AG04449 (cell line): Measurements from ENCODE around the gene LMNTD2.

Experiments
- CTCF ChIA-PET: fragments of 350-600 bp; formaldehyde crosslinking; extraction: SDS; loops from one replicate; lab custom pipeline; 2021; ENCODE audit warnings: antibody characterized with exemption; lab: Yijun Ruan, JAX
- POLR2A ChIA-PET: fragments of 400-600, 350-600 bp; formaldehyde crosslinking; extraction: SDS; loops from one replicate; lab custom pipeline; 2020; ENCODE audit warnings: antibody characterized with exemption, inconsistent platforms; lab: Yijun Ruan, JAX
- DNase-seq: peaks from one replicate; pipeline ENCODE4 v3.0.0-alpha.2; 2010; ENCODE audit warnings: low read depth, low spot score
- H3K4me3 ChIP-seq: 2 replicates; pipeline ENCODE4 v1.5.1; 2011; ENCODE audit warnings: low read depth, mild to moderate bottlenecking, control low read depth, low read length
- TF ChIP-seq, protein P1 (sequence below): IDR thresholded peaks from one replicate; pipeline ENCODE4 v1.5.1; 2011; ENCODE audit warnings: mild to moderate bottlenecking, moderate library complexity, low read length, control low read depth, inconsistent platforms; ENCODE audit not compliant: insufficient read depth; ENCODE audit errors: missing control alignments

The LMNTD2 gene

GRCh38 chr11:567011-567628 is 6.6 kb upstream of the LMNTD2 start:
- peak overlapping the region; percentile 91 for H3K4me3 ChIP-seq
- TF ChIP-seq, protein P1, sequence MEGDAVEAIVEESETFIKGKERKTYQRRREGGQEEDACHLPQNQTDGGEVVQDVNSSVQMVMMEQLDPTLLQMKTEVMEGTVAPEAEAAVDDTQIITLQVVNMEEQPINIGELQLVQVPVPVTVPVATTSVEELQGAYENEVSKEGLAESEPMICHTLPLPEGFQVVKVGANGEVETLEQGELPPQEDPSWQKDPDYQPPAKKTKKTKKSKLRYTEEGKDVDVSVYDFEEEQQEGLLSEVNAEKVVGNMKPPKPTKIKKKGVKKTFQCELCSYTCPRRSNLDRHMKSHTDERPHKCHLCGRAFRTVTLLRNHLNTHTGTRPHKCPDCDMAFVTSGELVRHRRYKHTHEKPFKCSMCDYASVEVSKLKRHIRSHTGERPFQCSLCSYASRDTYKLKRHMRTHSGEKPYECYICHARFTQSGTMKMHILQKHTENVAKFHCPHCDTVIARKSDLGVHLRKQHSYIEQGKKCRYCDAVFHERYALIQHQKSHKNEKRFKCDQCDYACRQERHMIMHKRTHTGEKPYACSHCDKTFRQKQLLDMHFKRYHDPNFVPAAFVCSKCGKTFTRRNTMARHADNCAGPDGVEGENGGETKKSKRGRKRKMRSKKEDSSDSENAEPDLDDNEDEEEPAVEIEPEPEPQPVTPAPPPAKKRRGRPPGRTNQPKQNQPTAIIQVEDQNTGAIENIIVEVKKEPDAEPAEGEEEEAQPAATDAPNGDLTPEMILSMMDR = no peak
- ChIA-PET CTCF (interaction anchor here (2.2 to 5.0 kb wide), 2 partner anchors 12 to 156 kb away, joined by 6 to 34 read pairs; no protein-coding TSS in a partner anchor), POLR2A (interaction anchor here (0.6 kb wide), 1 partner anchor 126 kb away, joined by 3 read pairs; no protein-coding TSS in a partner anchor)
- DNase-seq = no peak

GRCh38 chr11:565921-566509 is 5.5 kb upstream of the LMNTD2 start:
- TF ChIP-seq, protein P1 = no peak
- POLR2A ChIA-PET = interaction anchor here (0.6 to 0.7 kb wide), 2 partner anchors 10 to 128 kb away, joined by 3 read pairs; no protein-coding TSS in a partner anchor
- CTCF ChIA-PET = interaction anchor here (0.6 to 5.0 kb wide), 3 partner anchors 11 to 226 kb away, joined by 3 to 34 read pairs (median 6); no protein-coding TSS in a partner anchor
- DNase-seq = no peak
- H3K4me3 ChIP-seq = no peak overlapping the region; the same call in 1 of the 2 replicates

- TF ChIP-seq, protein P1 = no peak
- ChIA-PET POLR2A (interaction anchor here (0.8 to 1.5 kb wide), 3 partner anchors 28 to 158 kb away, joined by 3 to 5 read pairs (median 4); no protein-coding TSS in a partner anchor), CTCF (interaction anchor here (0.9 to 5.0 kb wide), 6 partner anchors 9 to 163 kb away, joined by 3 to 34 read pairs (median 4); no protein-coding TSS in a partner anchor)
- DNase-seq = no peak
- H3K4me3 ChIP-seq = no peak overlapping the region
Observed at GRCh38 chr11:563812-564578, 3.5 kb upstream of the LMNTD2 start.

DNA sequence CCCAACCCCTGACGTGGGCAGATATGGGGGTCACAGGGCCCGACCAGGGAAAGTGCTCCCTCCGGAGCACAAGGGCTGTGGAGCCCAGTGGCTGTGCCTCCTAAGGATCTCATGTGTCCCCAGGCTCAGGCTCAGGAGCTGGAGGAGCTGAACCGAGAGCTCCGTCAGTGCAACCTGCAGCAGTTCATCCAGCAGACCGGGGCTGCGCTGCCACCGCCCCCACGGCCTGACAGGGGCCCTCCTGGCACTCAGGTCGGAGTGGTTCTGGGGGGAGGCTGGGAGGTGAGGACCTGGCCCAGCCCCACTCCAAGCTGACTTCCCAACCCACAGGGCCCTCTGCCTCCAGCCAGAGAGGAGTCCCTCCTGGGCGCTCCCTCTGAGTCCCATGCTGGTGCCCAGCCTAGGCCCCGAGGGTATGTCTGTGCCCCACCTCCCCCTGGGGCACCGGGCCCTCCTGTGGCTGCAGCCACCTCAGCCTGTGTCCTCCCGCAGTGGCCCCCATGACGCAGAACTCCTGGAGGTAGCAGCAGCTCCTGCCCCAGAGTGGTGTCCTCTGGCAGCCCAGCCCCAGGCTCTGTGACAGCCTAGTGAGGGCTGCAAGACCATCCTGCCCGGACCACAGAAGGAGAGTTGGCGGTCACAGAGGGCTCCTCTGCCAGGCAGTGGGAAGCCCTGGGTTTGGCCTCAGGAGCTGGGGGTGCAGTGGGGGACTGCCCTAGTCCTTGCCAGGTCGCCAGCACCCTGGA is 2.7 kb upstream of the LMNTD2 start:
- DNase-seq = no peak
- TF ChIP-seq, protein P1 = no peak
- ChIA-PET CTCF (interaction anchor here (0.9 to 5.0 kb wide), 3 partner anchors 8 to 165 kb away, joined by 3 to 34 read pairs (median 3); no protein-coding TSS in a partner anchor), POLR2A (interaction anchor here (0.7 to 1.5 kb wide), 3 partner anchors 27 to 159 kb away, joined by 3 to 5 read pairs (median 3); no protein-coding TSS in a partner anchor)
- no peak overlapping the region for H3K4me3 ChIP-seq

DNA sequence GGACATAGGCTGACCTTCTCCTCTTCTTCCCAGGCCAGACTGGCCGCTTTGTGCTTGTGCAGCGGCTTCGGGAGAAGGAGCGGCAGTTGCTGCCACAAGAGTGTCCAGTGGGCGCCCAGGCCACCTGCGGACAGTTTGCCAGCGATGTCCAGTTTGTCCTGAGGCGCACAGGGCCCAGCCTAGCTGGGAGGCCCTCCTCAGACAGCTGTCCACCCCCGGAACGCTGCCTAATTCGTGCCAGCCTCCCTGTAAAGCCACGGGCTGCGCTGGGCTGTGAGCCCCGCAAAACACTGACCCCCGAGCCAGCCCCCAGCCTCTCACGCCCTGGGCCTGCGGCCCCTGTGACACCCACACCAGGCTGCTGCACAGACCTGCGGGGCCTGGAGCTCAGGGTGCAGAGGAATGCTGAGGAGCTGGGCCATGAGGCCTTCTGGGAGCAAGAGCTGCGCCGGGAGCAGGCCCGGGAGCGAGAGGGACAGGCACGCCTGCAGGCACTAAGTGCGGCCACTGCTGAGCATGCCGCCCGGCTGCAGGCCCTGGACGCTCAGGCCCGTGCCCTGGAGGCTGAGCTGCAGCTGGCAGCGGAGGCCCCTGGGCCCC is 1.6 kb upstream of the LMNTD2 start:
- ChIA-PET CTCF (interaction anchor here (0.9 kb wide), 1 partner anchor 166 kb away, joined by 3 read pairs; no protein-coding TSS in a partner anchor), POLR2A (interaction anchor here (0.6 to 1.5 kb wide), 2 partner anchors 14 to 26 kb away, joined by 4 to 5 read pairs; partner anchors contain the start of gene PHRF1)
- TF ChIP-seq, protein P1 = no peak
- DNase-seq = no peak
- H3K4me3 ChIP-seq = peak overlapping the region; percentile 66
